Esophagus muscularis mucosa (tissue), 4 donors: ENCODE results near the gene IVL. TPM values are rescaled to one million over a fixed set of nuclear protein-coding genes. Genes with fewer than 3 reads are reported as not detected.
A peak's percentile ranks its signal among the peaks of the same experiment; 100 is the strongest.

Experiments
- DNase-seq: peaks from one replicate; pipeline ENCODE4 v3.0.0-alpha.2; 2017; ENCODE audit errors: extremely low spot score
- H3K27ac ChIP-seq, 4 donors: fragments of 200-600 bp; sonication (generic); replicated peaks in 1 of 4; 1 replicate in 3 of 4; 2 replicates in 1 of 4; pipeline ENCODE4 v1.5.1; 2016 to 2019; ENCODE audit warnings: mild to moderate bottlenecking in 1 of 4
- H3K27me3 ChIP-seq, 4 donors: fragments of 200-600 bp; sonication (generic); one replicate each; pipeline versions ENCODE4 v1.5.1 to v1.6.0; 2016 to 2019
- H3K36me3 ChIP-seq, 4 donors: fragments of 200-600 bp; sonication (generic); one replicate each; pipeline ENCODE4 v1.5.1; 2016 to 2019
- H3K4me1 ChIP-seq, 4 donors: fragments of 200-600 bp; sonication (generic); one replicate each; pipeline ENCODE4 v1.5.1; 2016 to 2019
- H3K4me3 ChIP-seq, 4 donors: fragments of 200-600 bp; sonication (generic); 1 replicate in 2 of 4; 2 replicates in 2 of 4; pipeline ENCODE4 v1.5.1; 2016 to 2019; ENCODE audit warnings: mild to moderate bottlenecking in 4 of 4, moderate library complexity in 1 of 4
- H3K9me3 ChIP-seq, 4 donors: fragments of 200-600 bp; sonication (generic); 1 replicate in 3 of 4; 2 replicates in 1 of 4; pipeline ENCODE4 v1.5.1; 2016 to 2019
- EP300 ChIP-seq: sonication (generic); formaldehyde crosslinking; IDR thresholded peaks from one replicate; pipeline ENCODE4 v1.6.1; 2017; ENCODE audit warnings: antibody characterized with exemption
- POLR2A ChIP-seq: fragments of 450-650 bp; IDR thresholded peaks from one replicate; pipeline ENCODE4 v1.6.1; 2017; ENCODE audit warnings: antibody characterized with exemption, moderate library complexity, mild to moderate bottlenecking, low read depth
- POLR2AphosphoS5 ChIP-seq, 2 donors: sonication (generic); formaldehyde crosslinking; IDR thresholded peaks; one replicate each; pipeline ENCODE4 v1.6.1; 2017; ENCODE audit warnings: antibody characterized with exemption in 2 of 2
- WGBS: methylation state at CpG from one replicate; pipeline ENCODE4 v1.1.5; 2018; 5-methylcytosine and 5-hydroxymethylcytosine counted together
- intact Hi-C: fragments of 100-400 bp; cut with DNase I; formaldehyde crosslinking; loops from one replicate; pipeline ENCODE4 v1.15.1; 2023
- total RNA-seq, 4 donors: library from RNA; depleted of rRNA; stranded (reverse); fragments of >200 nt; gene quantifications; one replicate each; pipeline versions ENCODE4 v1.1.0 to v1.2.1, GENCODE V29; 2016
- TF ChIP-seq, protein P1 (sequence below), 3 experiments: fragments of 200-600 bp in 2 of 3; fragments of 450-650 bp in 1 of 3; sonication (generic) in 2 of 3; IDR thresholded peaks; one replicate each; pipeline ENCODE4 v1.5.1; 2017 to 2019; ENCODE audit warnings: antibody characterized with exemption in 3 of 3, mild to moderate bottlenecking in 2 of 3, moderate library complexity in 1 of 3

Gene IVL
- total RNA-seq, 4 donors from 2014 or later, result not detected

DNA sequence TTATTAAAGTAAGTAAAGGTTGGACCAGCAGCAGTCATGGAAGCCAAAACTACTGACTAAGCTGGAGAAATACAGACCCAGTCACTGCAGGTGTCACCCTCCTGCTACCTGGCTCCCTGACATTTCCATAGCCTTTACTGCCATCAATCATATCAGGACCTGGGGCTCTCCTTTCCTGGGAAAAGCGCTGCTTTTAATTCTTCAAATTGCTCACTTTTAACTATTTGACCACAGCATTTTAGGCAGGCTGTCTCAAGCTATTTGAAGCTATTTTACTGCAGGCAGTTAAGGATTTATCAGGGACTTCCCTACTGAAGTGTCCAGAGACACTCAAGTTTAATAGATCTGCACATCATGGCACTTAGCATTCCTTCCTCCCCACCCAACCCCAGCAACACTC, 4.1 kb downstream of the IVL start:
- TF ChIP-seq, protein P1, sequence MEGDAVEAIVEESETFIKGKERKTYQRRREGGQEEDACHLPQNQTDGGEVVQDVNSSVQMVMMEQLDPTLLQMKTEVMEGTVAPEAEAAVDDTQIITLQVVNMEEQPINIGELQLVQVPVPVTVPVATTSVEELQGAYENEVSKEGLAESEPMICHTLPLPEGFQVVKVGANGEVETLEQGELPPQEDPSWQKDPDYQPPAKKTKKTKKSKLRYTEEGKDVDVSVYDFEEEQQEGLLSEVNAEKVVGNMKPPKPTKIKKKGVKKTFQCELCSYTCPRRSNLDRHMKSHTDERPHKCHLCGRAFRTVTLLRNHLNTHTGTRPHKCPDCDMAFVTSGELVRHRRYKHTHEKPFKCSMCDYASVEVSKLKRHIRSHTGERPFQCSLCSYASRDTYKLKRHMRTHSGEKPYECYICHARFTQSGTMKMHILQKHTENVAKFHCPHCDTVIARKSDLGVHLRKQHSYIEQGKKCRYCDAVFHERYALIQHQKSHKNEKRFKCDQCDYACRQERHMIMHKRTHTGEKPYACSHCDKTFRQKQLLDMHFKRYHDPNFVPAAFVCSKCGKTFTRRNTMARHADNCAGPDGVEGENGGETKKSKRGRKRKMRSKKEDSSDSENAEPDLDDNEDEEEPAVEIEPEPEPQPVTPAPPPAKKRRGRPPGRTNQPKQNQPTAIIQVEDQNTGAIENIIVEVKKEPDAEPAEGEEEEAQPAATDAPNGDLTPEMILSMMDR (IDR thresholded peaks at IDR 0.05), result no peak
- TF ChIP-seq POLR2AphosphoS5 (IDR thresholded peaks at IDR 0.05) (no peak), EP300 (no peak), POLR2A (no peak)
- Histone ChIP-seq H3K27me3 (peaks cover 0 to 12% (median 0%) of the 10 kb centered on the region in 4 donors), H3K9me3 (peaks cover 0 to 6% (median 2%) of the 10 kb centered on the region in 4 donors), H3K4me1 (no peaks in the 10 kb centered on the region), H3K4me3 (no peak overlapping the region), H3K27ac (no peak overlapping the region), H3K36me3 (no peaks in the 10 kb centered on the region)
- 68% methylated on average over 1 of the region's 1 CpG for WGBS
- intact Hi-C loops, result no loop called here
- DNase-seq, result peak; percentile 86

DNA sequence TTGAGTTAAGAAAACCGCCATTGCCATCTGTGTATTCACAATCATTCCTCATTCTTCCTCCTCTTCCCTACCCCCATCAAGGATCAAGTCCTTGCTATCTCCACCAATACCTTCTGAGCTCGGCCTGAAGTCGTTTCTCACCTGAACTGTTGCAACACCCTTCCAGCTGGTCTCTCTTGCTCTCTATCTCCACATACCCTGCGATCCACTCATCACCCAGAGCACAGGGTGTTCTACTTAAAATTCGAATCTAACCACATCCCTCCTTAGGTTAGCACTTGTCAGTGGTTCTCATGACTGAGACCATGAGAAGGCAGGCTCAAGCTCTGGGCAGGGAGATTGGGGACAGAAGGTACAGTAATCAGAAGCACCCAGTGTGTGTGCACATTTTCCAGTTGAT, 4.6 kb downstream of the IVL start:
- WGBS, result 64% methylated on average over 5 of the region's 5 CpGs
- intact Hi-C loops, result no loop called here
- Histone ChIP-seq H3K4me3 (no peak overlapping the region), H3K4me1 (no peaks in the 10 kb centered on the region), H3K27me3 (peaks cover 0 to 12% (median 0%) of the 10 kb centered on the region in 4 donors), H3K9me3 (peaks cover 0 to 6% (median 2%) of the 10 kb centered on the region in 4 donors), H3K27ac (no peak overlapping the region), H3K36me3 (no peaks in the 10 kb centered on the region)
- no peak for DNase-seq
- TF ChIP-seq POLR2A, result no peak
- TF ChIP-seq EP300, result no peak
- TF ChIP-seq, protein P1 (IDR thresholded peaks at IDR 0.05), result no peak
- no peak for TF ChIP-seq POLR2AphosphoS5 (IDR thresholded peaks at IDR 0.05)

DNA sequence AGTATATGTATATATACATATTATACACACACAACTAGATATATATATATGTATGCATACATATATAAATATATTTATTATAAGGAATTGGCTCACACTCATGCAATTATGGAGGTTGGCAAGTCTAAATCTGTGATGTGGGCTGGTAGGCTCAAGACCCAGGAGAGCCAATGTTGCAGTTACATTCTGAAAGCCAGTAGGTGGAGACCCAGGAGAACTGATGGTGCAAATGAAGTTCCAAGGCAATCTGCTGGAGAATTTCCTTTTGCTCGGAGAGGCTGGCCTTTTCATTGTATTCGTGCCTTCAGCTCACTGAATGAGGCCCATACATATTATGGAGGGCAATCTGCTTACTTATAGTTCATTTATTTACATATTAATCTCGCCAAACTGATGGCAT, 9.4 kb downstream of the IVL start:
- no peaks in the 10 kb centered on the region for H3K4me1 ChIP-seq
- no peak overlapping the region for H3K4me3 ChIP-seq
- no peaks in the 10 kb centered on the region for H3K36me3 ChIP-seq
- 22% methylated on average over 3 of the region's 3 CpGs for WGBS
- no peaks in the 10 kb centered on the region for H3K27me3 ChIP-seq
- DNase-seq, result no peak
- intact Hi-C loops, result no loop called here
- H3K9me3 ChIP-seq, result peaks cover 0 to 6% (median 2%) of the 10 kb centered on the region in 4 donors
- no peak overlapping the region for H3K27ac ChIP-seq
- TF ChIP-seq POLR2A (no peak), POLR2AphosphoS5 (IDR thresholded peaks at IDR 0.05) (no peak), EP300 (no peak)
- TF ChIP-seq, protein P1 (IDR thresholded peaks at IDR 0.05), result no peak

DNA sequence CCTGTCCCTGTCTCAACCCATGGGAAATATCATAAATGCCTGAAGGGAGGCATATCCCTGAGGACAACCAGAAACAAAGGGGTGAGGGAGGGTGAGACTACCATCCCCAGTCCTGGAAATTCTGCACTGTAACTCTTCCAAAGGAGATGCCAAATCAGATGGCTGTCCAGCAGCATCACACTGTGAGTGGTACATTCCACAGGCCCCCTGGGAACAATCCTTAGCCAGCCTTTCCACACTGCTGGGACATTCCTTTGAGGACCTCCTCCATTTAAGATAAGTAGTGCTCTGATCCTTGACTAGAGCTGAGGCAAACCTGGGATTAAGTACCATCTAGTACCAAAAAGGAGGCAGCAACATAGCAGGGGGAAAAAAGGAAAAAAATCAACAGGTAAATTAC, 10.7 kb downstream of the IVL start:
- no peaks in the 10 kb centered on the region for H3K27me3 ChIP-seq
- intact Hi-C loops, result no loop called here
- peaks cover 0 to 6% (median 2%) of the 10 kb centered on the region in 4 donors for H3K9me3 ChIP-seq
- H3K36me3 ChIP-seq, result no peaks in the 10 kb centered on the region
- no peak overlapping the region for H3K27ac ChIP-seq
- DNase-seq, result no peak
- H3K4me3 ChIP-seq, result no peak overlapping the region
- TF ChIP-seq, protein P1 (IDR thresholded peaks at IDR 0.05), result no peak
- TF ChIP-seq EP300 (no peak), POLR2A (no peak), POLR2AphosphoS5 (IDR thresholded peaks at IDR 0.05) (no peak)
- no peaks in the 10 kb centered on the region for H3K4me1 ChIP-seq

DNA sequence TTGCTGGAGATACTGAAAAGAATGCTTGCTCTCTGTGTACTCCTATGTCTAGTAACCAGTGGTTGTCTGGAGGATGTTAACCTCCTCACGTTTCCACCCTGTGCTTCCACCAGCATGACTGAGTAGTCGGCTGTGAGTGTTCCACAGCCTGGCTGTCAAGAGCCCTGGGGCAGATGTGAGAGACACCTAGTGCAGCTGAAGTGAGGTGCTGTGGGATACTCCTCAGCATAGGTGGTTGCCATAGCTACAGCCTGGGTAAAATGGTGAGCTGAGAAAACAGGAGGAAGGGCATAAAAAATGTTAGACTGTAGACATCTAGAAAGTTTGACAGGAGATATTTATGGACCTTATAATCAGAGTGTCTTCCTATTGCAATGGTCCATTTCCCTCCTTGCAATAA, 15.8 kb downstream of the IVL start:
- TF ChIP-seq POLR2A, result no peak
- no peak for TF ChIP-seq POLR2AphosphoS5 (IDR thresholded peaks at IDR 0.05)
- intact Hi-C loops, result no loop called here
- no peak for DNase-seq
- Histone ChIP-seq H3K27ac (no peak overlapping the region), H3K4me1 (no peaks in the 10 kb centered on the region), H3K27me3 (no peaks in the 10 kb centered on the region), H3K36me3 (no peaks in the 10 kb centered on the region), H3K9me3 (no peaks in the 10 kb centered on the region), H3K4me3 (no peak overlapping the region)
- 48% methylated on average over 2 of the region's 2 CpGs for whole genome bisulfite sequencing
